HG03457 (cell line): ENCODE results near the gene ZFPL1.
A peak's percentile ranks its signal among the peaks of the same experiment; 100 is the strongest.

Source experiments
- ATAC-seq: cut with Tn5 transposase; IDR thresholded peaks from one replicate; pipeline ENCODE4 v1.9.1; 2021; ENCODE audit warnings: moderate number of reproducible peaks; ENCODE audit not compliant: unreplicated experiment

The ZFPL1 gene

GRCh38 chr11:65083834-65084597 lies at the start of gene ZFPL1, which contains the start of gene CDCA5:
TSS of gene ZFPL1 (plus strand) at chr11:65084222. CDS start at chr11:65084699, 477 bp downstream.
TSS of gene CDCA5 (minus strand) at chr11:65084040. CDS start at chr11:65083978, 62 bp downstream.
- peak; percentile 44 for ATAC-seq

- no peak for ATAC-seq
These were observed 49.6 kb upstream of the ZFPL1 start for GRCh38 chr11:65034423-65034822.

- ATAC-seq: no peak
These were observed 48.4 kb upstream of the ZFPL1 start for GRCh38 chr11:65035579-65035978.

GRCh38 chr11:65036931-65037330 lies 47.1 kb upstream of the ZFPL1 start:
- ATAC-seq: no peak

GRCh38 chr11:65040520-65040846 lies 43.5 kb upstream of the ZFPL1 start:
- ATAC-seq: no peak

GRCh38 chr11:65040847-65041622 lies 43.0 kb upstream of the ZFPL1 start, which contains the start of gene SAC3D1:
TSS of gene SAC3D1 (plus strand) at chr11:65041210. CDS start at chr11:65041293, 83 bp downstream.
- peak; percentile 65 for ATAC-seq

GRCh38 chr11:65042891-65043290 lies 41.1 kb upstream of the ZFPL1 start:
- no peak for ATAC-seq

- no peak for ATAC-seq
These were observed 40.0 kb upstream of the ZFPL1 start for GRCh38 chr11:65043881-65044501.

GRCh38 chr11:65045061-65045460 lies 39.0 kb upstream of the ZFPL1 start:
- no peak for ATAC-seq

GRCh38 chr11:65045728-65046127 lies 38.3 kb upstream of the ZFPL1 start:
- ATAC-seq: no peak

- no peak for ATAC-seq
These were observed 36.2 kb upstream of the ZFPL1 start for GRCh38 chr11:65047581-65048422.

- no peak for ATAC-seq
These were observed 32.6 kb upstream of the ZFPL1 start for GRCh38 chr11:65051398-65051858.

GRCh38 chr11:65053827-65054508 lies 30.1 kb upstream of the ZFPL1 start:
- ATAC-seq: no peak

GRCh38 chr11:65055538-65055937 lies 28.5 kb upstream of the ZFPL1 start:
- ATAC-seq: no peak

GRCh38 chr11:65056999-65057398 lies 27.0 kb upstream of the ZFPL1 start:
- ATAC-seq: no peak

GRCh38 chr11:65057526-65057925 lies 26.5 kb upstream of the ZFPL1 start:
- ATAC-seq: no peak

- ATAC-seq: no peak
These were observed 26.0 kb upstream of the ZFPL1 start for GRCh38 chr11:65058012-65058411.

GRCh38 chr11:65058419-65059054 lies 25.5 kb upstream of the ZFPL1 start, which contains the start of gene NAALADL1:
TSS of gene NAALADL1 (minus strand) at chr11:65058553. CDS start at chr11:65058521, 32 bp downstream.
- ATAC-seq: no peak

- ATAC-seq: no peak
These were observed 24.5 kb upstream of the ZFPL1 start for GRCh38 chr11:65059523-65059922.
